HEK293 (cell line): ENCODE measurements around the gene NDUFB10.

Source experiments
- BCL11B ChIP-seq: fragments of 450-650 bp; formaldehyde crosslinking; IDR thresholded peaks from 2 replicates; pipeline ENCODE4 v1.5.1; 2016; ENCODE audit warnings: low read depth, missing biosample characterization, missing genetic modification characterization
- CTCF ChIP-seq: fragments of 450-650 bp; formaldehyde crosslinking; IDR thresholded peaks from 2 replicates; pipeline ENCODE4 v1.5.1; 2016; ENCODE audit warnings: missing biosample characterization, missing genetic modification characterization
- GLI2 ChIP-seq: fragments of 450-650 bp; formaldehyde crosslinking; IDR thresholded peaks from 2 replicates; pipeline ENCODE4; 2017; ENCODE audit warnings: missing biosample characterization, missing genetic modification characterization, low read depth, borderline replicate concordance
- RBAK ChIP-seq: fragments of 450-650 bp; formaldehyde crosslinking; IDR thresholded peaks from 2 replicates; pipeline ENCODE4 v1.5.1; 2016; ENCODE audit warnings: missing biosample characterization, missing genetic modification characterization
- YY1 ChIP-seq: fragments of 450-650 bp; formaldehyde crosslinking; IDR thresholded peaks from 2 replicates; pipeline ENCODE4 v1.5.1; 2018; ENCODE audit warnings: missing biosample characterization, missing genetic modification characterization
- ZBTB44 ChIP-seq: fragments of 450-650 bp; IDR thresholded peaks from 2 replicates; pipeline ENCODE4 v1.5.1; 2018; ENCODE audit warnings: missing biosample characterization, mild to moderate bottlenecking, missing genetic modification characterization
- ZBTB7A ChIP-seq: fragments of 450-650 bp; formaldehyde crosslinking; IDR thresholded peaks from 2 replicates; pipeline ENCODE4 v1.5.1; 2016; ENCODE audit warnings: low read depth, missing biosample characterization, missing genetic modification characterization
- ZNF133 ChIP-seq: fragments of 450-650 bp; formaldehyde crosslinking; IDR thresholded peaks from 2 replicates; pipeline ENCODE4 v1.5.1; 2016; ENCODE audit warnings: missing biosample characterization, missing genetic modification characterization
- ZNF658 ChIP-seq: fragments of 450-650 bp; formaldehyde crosslinking; IDR thresholded peaks from 2 replicates; pipeline ENCODE4; 2016; ENCODE audit warnings: missing biosample characterization, missing genetic modification characterization
- ZSCAN16 ChIP-seq: fragments of 450-650 bp; formaldehyde crosslinking; IDR thresholded peaks from 2 replicates; pipeline ENCODE4 v1.5.1; 2016; ENCODE audit warnings: missing biosample characterization, missing genetic modification characterization

- TF ChIP-seq RBAK (tag by site-specific recombination) (no peak), ZSCAN16 (tag by site-specific recombination) (no peak), YY1 (no peak), ZNF658 (tag by site-specific recombination) (no peak), ZBTB44 (tag by site-specific recombination) (no peak), BCL11B (tag by site-specific recombination) (no peak), CTCF (tag by site-specific recombination) (peak; percentile 49; the same call in 1 of the 2 replicates), ZBTB7A (tag by site-specific recombination) (no peak), ZNF133 (tag by site-specific recombination) (no peak), GLI2 (tag by site-specific recombination) (no peak)
Observed at GRCh38 chr16:1963806-1964505, 4.6 kb downstream of the NDUFB10 start.
